Amniotic epithelial cell (primary cell): Measurements from ENCODE around the gene DNER.
"Not testable (repeated sequence)": the region's sequence is repeated elsewhere in the genome, so short reads cannot be mapped to it uniquely, and the experiment has no call there.

Experiments used
- DNase-seq: peaks from one replicate; pipeline ENCODE4 v3.0.0-alpha.2; 2010; ENCODE audit warnings: low read depth

DNER gene

DNA sequence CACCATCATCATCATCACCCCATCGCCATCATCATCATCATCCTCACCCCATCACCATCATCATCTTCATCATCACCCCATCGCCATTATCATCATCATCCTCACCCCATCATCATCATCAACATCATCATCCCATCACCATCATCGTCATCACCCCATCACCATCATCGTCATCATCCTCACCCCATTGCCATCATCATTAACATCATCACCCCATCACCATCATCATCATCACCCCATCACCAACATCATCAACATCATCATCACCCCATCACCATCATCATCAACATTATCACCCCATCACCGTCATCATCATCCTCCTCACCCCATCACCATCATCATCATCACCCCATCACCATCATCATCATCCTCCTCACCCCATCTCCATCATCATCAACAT, 151.0 kb downstream of the DNER start:
- DNase-seq: no peak

DNA sequence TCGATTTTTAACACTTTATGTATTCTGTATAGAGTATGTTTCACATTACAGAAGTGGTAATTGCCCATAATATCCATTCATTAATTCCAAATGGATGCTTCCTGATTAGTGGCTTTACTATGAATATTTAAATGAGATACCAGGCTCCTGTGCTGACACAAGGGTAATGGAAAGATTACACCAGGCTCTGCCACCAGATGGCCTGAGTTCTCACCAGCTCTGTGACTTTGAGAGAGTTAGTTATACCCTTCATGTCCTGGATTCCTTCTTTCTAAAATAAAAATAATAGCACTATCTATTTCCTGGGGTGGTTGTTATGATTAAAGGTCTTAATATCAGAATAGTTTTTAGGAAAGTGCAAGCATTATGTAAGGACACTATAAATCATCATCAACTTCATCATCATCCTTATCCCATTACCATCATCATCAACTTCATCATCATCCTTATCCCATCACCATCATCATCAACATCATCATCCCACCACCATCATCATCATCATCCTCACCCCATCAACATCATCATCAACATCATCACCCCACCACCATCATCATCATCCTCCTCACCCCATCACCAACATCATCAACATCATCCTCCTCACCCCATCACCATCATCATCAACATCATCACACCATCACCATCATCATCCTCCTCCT, 151.8 kb downstream of the DNER start:
- DNase-seq: no peak

DNA sequence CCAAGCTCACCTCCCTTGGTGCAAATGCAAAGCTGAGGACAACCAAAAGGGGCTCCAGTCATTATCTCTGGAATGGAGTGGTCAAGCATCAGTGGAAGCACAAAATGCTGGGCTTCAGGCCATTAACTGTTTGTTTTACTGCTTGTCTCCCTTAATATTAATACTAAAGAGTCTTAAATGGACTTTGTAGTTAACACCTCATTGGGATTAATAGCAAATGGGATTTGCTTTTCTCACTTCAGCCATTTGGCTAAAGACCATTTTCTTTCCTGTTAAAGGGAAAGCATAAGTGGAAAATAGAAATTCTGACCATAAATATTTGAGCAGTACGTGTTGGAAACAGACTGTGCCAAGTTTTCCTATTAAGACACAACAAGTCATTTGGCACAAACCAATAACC, 154.4 kb downstream of the DNER start:
- no peak for DNase-seq

DNA sequence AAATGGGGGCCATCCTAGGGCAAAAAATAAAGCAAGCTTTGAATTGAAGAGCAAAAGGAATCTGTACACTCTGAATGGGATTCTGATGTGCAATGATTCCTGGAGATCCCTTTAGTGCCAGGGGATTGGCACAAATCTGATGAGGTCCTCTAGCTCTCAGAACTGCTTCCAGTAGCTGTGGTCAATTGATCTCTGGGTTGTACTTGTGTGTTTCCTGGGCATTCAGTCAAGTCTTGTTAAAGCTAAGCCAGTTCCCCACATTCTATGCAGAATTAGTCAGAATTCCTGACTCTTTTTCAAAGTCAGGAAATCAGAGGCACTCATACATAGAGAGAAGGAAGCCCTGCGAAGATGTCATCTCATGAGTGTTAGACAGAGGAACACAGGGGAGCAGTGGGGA, 161.3 kb downstream of the DNER start:
- DNase-seq: no peak

DNA sequence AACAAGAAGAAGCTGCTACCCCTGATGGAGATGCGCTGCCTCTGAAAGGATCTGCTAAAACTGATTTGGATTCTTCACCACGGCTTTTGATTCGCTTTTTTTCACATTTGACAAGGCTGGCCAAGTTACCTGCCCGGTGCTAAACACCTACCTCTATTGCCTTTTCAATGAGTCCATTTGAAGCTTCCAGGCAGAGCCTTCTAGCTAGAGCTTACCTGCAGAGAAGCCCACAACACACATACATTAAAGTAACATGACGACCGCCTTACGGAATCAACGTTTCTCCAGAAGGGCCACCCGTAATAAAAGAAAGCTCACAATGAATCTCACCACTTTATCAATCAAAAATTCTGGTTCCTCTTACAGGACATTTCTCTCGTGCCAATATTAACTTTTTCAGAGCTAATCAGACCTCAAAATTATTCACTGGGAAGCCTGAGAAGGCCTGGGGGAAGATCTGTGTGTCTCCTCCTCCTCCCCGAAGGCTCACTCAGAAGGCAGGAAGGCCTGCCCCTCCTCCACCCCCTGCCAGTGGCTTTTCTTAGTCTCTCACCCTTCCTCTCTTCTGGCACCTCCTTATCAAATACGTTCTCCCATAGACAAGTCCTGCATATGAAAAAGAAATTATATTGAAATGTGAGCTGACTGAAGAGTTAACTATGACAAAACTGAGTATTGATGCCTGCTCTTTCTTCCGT, 171.0 kb downstream of the DNER start:
- DNase-seq: no peak

DNA sequence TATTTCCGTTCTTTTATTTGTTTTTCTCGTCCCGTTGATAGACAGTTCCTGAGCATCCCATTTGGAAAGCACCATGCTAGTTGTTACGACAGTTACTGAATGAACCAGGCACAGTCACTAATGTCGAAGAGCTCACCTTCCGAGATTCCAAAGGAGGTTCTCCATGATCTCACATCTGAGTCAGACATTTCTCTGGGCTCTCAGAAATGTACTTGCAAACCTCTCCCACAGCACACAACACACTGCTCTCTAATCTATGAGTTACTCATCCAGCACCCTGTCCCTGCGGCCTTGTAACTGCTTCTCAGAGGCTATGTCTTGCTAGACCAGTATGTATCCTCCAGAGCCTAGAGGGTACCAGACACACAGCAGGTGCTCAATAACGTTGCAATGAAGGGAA, 174.7 kb downstream of the DNER start:
- DNase-seq: peak; percentile 87

DNA sequence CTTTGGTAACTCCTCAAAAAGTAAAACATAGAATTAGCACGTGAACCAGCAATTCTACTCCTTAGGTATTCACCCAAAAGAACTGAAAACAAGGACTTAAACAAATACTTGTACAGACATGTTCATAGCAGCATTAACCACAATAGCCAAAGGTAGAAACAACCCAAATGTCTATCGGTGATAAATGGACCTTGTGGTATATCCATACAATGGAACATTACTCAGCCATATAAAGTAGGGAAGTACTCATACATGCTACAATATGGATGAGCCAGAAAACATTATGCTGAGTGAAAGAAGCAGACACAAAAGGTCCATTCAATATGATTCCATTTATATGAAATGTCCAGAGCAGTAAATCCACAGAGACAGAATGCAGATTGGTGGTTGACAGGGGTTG, 182.8 kb downstream of the DNER start:
- no peak for DNase-seq

DNA sequence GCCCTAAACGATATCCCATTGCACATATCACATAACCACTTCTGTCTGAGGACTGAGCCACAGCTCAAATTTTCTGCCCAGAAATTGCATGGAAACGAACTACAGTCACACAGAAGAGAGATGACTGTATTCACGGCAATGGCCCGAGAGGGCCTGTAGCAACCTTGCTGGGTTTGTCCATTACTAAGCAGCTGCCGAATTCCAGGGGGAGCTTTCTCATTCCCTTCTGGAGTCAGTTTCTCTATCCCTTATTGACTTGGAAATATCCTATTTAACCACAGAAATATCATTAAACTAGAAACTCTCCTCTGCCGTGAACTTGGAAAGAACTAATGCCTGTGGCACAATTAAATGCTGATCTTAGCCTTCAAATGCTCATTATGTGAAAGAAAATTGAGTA, 183.9 kb downstream of the DNER start:
- DNase-seq: no peak

DNA sequence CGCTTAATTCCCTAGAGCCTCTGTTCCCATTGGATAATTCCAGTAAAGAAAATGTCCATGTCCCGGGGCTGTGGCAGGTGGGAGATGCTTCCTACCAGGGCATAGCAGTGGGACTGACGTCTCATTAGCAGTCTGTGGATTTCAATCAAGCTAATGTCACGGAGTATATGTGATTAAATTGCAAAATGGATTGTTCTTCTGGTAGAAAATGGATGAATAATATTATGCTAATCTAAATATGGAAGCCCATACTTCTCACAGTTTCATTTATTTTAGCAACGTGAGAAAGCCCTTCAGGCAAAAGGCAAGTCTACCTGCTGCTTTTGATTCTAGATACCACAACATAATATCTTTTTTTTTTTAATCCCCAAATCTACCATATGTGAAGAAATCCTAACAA, 185.5 kb downstream of the DNER start:
- DNase-seq: no peak

DNA sequence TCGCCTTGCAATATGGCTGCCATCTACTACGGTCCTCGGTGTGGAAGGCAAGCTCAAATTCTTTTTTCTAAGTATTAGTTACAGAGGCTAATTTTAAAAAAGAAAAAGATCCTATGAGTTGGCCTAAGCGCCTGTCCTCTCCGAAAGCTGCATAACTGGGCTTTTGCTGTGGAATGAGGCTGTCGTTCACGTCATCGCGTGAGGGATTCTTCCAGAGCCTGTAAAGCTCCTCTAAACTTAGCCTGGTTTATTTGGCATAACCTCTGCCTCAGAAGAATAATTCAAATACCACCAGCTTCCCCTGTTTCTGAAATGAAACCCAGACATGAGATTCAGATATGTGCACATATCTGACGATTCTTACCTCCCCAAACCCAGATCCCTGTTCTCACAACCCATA, 187.4 kb downstream of the DNER start:
- no peak for DNase-seq

DNA sequence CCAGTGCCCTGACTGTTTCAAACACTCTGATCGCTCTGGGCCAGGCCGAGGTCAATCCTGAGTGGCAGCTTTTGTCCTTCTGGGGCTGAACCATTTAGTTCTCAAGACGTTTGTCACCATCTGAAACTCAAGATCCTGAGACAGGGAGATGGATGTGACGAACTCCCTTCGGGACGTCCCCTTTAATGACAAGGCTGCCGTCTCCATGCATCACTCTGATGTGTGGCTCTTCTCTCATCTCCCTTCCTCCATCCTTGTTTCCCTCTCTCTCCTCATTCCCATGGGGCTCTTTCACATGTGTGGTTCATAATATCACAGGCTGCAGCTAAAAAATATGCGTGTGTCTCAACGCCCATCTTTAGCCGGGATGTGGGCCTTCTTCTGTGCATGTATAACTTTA, 189.6 kb downstream of the DNER start:
- DNase-seq: no peak

DNA sequence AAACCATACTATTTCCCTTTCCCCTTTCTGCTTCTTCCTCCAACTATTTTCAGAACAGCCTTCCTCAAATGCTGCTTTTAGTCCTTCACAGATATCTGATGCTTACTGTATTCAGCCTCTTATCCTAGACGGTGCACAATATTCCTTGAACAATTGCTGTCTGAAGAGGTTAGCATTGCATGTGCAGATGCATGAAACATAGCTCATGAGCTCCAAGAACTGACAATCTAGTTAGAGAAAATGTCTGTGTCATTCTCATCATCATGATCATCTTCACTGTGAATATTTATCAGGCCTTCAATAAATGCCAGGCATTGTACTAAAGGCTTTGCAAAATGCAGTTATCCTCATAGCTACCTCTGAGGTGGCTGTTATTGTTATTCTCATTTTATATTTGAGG, 190.7 kb downstream of the DNER start:
- no peak for DNase-seq

DNA sequence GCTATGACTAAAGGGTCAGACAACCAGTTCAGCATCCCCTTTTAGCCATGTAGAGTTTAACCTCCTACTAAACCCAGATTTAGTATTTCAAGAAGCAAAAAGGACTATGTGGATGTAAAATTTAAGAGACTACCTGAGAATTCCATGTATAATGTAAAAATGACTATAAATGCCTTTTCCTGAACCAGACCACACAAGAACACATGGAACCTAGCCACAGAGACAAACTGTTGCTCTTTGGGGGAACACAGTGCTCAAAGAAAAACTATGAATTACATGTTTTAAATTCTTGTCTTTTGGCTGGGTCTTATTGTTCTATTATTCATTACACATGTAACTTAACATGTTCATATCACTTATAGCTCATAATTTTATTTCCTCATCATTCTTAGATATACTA, 192.8 kb downstream of the DNER start:
- DNase-seq: no peak

DNA sequence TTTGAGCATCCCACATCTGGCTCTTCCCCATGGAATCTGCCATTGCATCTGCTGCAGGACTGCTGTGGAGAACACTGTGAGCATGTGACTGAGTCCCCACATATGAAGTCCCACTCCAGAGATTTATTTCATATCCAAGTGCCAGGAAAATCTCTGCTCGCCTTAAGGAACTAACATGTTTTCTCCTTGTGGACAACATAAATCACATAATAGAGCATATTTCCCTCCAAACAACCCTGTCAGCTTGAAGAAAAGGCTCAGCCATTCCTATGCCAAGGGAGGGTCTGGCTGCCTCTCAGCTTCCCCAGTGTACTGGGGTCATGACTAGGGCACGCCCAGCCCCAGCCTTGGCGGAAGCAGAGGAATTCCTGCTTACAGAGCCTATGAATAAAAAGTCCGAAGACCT, 193.7 kb downstream of the DNER start:
- DNase-seq: no peak

DNA sequence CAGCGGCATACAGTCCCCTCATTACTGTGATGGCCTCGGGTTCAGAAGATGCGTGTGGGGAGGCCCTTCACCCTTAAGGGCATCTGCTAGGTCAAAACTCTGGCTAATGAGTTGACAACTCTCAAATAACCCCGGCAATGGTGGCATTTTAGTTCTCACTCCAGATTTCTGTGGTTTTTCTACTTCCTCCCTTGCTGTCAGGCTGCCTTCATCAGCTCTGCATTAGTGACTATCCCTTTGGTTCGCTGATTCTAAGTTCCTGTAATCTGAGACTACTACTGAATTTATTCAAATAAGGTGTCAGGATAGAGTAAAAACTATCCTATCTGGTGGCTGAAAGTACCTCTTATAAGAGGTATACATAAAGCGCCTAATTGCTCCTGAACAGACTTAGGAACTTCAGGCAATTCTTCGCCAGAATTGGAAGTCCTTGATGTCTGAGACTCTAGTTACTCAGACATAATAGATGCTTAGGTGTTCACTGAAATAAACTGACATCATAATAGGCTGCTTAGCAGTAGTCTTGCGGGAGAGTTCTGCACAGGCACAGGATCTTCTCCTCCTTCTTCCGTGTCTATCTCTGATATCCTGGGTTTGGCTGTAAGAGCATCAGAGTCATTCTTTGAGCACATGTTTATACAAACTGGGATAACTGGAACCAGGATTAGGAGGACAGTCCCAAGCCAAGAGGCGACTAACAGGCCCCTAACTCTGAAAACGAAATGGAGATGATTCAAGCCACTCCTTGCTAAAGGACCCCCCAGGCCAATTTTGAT, 194.5 kb downstream of the DNER start:
- DNase-seq: no peak

DNA sequence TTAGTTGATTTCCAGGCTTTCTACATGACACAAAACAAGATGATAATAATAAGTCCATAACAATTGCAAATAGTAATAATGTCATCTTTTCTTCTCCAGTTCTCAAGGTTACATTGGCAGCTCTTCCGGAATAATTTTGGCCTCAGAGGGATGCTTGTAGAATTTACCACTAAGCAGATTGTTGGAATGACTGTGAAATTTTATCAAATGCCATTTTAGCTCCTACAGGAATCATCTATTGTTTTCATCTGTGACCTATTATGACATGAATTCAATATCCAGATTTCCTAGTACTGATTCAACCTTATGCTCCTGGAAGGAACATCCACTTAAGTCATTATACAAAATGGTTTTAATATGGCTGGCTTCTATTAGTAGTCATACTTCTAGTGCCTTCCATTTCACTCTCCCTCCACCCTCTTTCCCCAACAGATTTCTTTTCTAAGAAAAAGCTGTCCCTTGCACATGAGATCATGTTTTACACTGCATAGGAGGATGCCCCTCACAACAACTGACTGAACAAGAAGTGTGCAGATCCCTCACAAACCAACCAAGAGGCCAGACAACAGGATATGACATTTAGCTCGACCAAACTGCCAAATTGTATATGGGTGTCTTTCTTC, 200.0 kb downstream of the DNER start:
- DNase-seq: no peak

DNA sequence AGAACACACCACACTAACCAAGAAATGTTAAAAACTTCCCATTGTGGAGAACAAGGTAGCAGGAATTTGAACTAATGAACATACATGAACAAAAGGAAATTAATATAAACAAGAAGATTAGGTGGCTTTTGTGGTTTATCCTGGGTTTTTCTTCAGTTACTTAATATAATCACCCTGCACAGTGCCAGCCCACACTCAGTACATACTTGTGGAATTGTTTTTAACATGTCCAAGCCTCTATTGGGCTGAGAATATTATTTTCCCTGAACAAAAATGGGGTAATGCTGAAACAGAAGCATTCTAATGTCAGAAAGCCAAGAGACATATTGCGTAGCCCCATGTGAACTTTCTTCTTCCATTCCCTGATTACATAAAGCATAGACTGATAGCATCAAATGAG, 202.8 kb downstream of the DNER start:
- peak; percentile 71 for DNase-seq

DNA sequence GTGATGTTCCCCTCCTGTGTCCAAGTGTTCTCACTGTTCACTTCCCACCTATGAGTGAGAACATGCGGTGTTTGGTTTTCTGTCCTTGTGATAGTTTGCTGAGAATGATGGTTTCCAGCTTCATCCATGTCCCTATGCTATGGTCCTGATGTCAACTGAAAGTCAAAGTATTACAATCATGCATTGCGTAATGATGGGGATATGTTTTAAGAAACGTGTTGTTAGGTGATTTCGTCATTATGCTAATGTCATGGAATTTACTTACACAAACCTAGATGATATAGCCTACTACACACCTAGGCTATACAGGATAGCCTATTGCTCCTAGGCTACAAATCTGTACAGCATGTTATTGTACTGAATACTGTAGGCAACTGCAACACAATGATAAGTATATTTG, 207.7 kb downstream of the DNER start:
- DNase-seq: not testable (repeated sequence)

DNA sequence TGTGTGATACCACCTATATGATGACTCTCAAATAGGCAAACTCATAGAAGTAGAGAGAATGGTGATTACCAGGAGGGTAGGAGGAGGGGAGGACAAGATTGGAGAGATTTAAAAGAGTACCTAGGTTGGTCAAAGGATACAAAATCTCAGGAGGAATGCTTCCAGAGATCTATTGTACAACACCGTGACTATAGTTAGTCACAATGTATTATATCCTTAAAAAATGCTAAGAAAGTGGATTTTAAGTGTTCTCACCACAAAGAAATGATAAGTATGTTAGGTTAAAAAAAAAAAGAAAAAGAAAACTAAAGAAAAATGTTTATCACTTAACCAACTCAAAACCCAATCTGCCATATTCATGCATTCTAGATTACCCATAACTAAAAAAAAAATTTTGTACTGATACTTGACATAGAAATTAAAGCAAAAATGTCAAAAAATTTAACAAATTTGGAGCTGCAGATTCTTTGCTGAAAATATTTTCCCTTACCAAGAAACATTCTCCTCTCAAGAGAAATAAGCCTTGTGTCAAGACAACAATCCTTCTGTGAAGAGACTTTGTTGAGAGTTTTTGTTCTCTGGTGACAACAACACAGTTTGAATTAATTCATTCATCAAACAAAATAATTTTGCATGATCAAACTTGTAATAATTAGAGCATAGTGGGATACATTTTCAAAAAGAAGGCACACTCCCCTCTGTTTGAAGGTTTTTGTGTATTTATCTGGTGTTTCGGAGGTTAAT, 213.1 kb downstream of the DNER start:
- DNase-seq: no peak

DNA sequence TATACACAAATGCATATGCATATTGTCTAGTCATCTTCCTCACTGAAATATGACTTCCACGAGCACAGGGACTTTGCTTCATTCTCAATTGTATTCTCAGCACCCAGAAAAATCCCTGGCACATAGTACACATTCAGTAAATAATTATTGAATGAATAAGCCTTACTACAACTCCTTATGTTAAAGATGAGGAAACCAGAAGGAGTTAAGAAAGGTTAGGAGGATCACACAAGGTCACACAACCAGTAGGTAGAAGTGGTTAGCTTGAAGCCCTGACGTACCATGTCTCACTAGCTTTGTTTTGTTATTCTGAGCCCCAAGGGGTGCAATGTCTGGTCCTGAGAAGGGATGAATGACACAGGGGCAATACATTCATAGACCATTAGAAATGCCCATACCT, 222.3 kb downstream of the DNER start:
- peak; percentile 7 for DNase-seq

DNA sequence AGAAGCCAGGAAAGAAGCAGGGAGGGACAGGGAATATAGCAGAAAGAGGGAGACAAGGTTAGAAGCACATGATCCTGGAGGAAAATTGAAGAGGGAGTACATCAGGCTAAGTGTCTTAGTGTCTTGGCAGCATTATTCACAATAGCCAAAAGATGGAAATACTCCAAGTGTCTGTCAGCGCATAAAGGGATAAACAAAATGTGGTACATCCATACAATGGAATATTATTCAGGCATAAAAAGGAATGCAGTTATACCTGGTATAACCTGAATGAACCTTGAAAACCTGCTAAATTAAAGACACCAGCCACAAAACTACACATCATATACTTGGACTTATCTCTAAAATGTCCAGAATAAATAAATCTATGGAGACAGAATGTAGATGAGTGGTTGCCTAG, 224.2 kb downstream of the DNER start:
- no peak for DNase-seq

DNA sequence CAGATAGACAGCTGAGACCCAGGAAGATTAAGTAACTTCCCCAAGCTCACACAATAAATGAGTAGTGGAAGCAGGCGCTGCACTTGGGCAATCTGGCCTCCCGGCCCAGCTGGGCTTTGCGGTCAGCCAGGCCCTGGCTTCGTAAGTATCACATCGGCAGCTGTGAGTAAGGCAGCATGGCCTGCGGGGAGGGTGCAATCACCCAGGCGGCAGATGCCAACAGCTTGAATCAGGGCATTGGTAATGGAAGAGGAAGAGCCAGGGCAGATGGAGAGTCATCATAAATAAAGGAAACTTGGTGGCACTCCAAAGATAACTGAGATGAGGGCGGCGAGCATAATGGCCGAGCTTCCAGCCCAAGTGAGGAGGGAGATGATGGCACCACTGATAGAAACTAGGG, 225.3 kb downstream of the DNER start:
- peak; percentile 59 for DNase-seq
